Pulmonary artery endothelial cell (primary cell): Measurements from ENCODE around the gene CD244. TPM values are rescaled to one million over a fixed set of nuclear protein-coding genes. Genes with fewer than 3 reads are reported as not detected.

Experiments used
- DNase-seq: peaks from one replicate; pipeline ENCODE4 v3.0.0-alpha.2; 2011; ENCODE audit warnings: low read depth, low spot score
- total RNA-seq: library from RNA; depleted of rRNA; stranded (reverse); fragments of >200 nt; gene quantifications from 2 replicates; pipeline ENCODE4 v1.2.3, GENCODE V29; 2014

CD244 gene
- total RNA-seq, 1 donor from 2014 or later, result not detected

DNA sequence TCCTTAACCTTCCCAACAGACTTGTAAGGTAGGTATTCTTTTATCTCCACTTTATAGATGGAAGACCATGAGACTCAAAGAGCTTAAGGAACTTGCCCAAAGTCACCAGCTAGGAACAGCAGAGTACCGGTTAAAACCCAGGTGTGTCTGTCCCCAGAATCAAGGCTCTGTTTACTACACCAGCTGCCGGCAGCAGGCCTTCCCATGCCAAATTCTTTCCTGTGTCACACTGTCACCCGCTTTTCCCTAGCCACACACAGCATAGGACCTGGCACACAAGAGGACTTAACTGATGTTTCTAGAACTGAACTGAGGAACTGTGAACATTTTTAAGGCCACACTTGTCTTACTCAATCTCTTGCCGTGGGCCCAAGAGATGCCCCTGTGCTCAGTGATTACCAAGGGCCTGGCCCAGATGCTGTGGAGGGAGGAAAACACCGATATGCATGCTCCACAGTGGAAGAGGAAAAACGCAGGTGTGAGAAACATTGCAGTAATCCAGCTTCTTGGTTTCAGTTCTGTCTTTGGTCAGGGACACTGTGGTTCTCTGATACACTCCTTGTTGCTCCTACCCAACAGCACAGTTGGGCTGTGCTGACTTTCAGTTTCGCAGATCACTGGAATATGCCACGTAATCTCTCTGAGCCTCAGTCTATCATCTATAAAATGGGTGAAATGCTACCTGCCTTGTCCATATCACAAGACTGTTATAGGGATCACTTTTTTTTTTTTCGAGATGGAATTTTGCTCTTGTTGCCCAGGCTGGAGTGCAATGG lies 80.6 kb downstream of the CD244 start:
- DNase-seq, result no peak

DNA sequence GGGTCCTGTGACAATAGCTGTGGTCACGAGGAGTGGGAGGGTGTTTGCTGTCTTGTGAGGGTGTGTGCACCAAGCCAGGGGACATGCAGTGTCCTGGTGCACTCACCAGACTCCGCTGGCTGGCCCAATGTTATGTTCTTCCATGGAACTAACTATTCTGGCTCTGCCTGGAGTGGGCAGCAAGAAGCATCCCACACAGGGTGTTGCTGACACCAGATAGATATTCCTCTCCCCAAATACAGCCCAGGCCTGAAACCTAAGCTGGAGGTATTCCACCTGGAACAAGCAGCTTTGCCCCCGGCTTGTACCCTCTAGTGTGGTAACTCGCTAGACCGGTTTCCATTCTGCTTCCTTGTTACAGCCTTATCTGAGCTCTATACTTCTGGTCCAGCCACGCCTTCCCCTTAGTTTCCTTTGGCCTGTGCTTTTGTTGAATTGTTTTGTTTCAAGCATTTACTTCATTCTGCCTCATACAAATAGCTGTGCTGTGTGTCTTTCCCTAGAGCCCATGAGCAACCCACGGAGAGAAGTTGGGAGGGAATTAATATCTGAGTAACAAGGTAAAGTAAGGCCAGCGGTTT lies 81.4 kb downstream of the CD244 start:
- no peak for DNase-seq

DNA sequence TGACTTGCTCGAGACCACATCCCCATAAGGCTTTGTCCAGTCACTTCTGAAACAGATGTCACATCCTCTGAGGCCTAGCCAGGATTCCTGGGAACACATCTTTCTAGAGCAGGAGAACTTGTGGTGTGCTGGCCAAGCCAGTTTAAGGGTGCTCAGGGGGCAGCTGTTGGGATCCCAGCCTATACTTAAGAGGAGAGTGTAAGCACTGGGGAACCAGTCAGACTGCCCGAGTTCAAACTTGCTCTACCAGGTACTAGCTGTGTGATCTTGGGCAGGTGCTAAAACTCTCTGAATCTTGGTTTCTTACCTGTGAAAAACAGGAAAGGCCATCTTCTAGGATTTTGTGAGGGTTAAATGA lies 82.3 kb downstream of the CD244 start:
- DNase-seq, result no peak

Other genes starting within 250 kb of the CD244 start
- not detected in 2 replicates for gene SLAMF1, start 215.8 kb downstream of the CD244 start, total RNA-seq
- not detected in 2 replicates for gene CD48, start 151.1 kb downstream of the CD244 start, total RNA-seq
- not detected in 2 replicates for gene SLAMF7, start 123.6 kb downstream of the CD244 start, total RNA-seq
- gene LY9, start 66.7 kb downstream of the CD244 start, total RNA-seq, result not detected in 2 replicates
- gene ITLN1, start 22.3 kb upstream of the CD244 start, total RNA-seq, result 0.32 TPM in 1 of 2 replicates, not detected in the other
- gene ITLN2, start 91.9 kb upstream of the CD244 start, total RNA-seq, result not detected in 2 replicates
- 242 and 246 TPM in 2 replicates for gene F11R, start 158.3 kb upstream of the CD244 start, total RNA-seq
- 19.1 and 44.2 TPM in 2 replicates for gene TSTD1, start 176.1 kb upstream of the CD244 start, total RNA-seq
- 95.7 and 127 TPM in 2 replicates for gene USF1, start 183.1 kb upstream of the CD244 start, total RNA-seq
- gene ARHGAP30, start 207.0 kb upstream of the CD244 start, total RNA-seq, result 0.04 TPM in 1 of 2 replicates, not detected in the other
- 0.14 and 0.53 TPM in 2 replicates for gene NECTIN4, start 226.7 kb upstream of the CD244 start, total RNA-seq
- 0.60 and 0.86 TPM in 2 replicates for gene KLHDC9, start 235.5 kb upstream of the CD244 start, total RNA-seq